Activated naive CD8-positive, alpha-beta T cell treated with anti-CD3 and anti-CD28 coated beads for 36 hours (primary cell): ENCODE results near the gene GLOD4. TPM values are rescaled to one million over a fixed set of nuclear protein-coding genes. Genes with fewer than 3 reads are reported as not detected.
A peak's percentile ranks its signal among the peaks of the same experiment; 100 is the strongest.
"Not testable (repeated sequence)": the region's sequence is repeated elsewhere in the genome, so short reads cannot be mapped to it uniquely, and the experiment has no call there.

ENCODE experiments used
- DNase-seq: peaks from one replicate; pipeline ENCODE4 v3.0.0; 2021
- H3K27ac Mint-ChIP-seq: one replicate; pipeline ENCODE4 v1.8.0; 2022; ENCODE audit warnings: mild to moderate bottlenecking, moderate library complexity, mixed read lengths
- H3K27me3 Mint-ChIP-seq: one replicate; pipeline ENCODE4 v1.8.0; 2022; ENCODE audit warnings: mild to moderate bottlenecking, mixed read lengths
- H3K36me3 Mint-ChIP-seq: one replicate; pipeline ENCODE4 v1.8.0; 2021; ENCODE audit warnings: mild to moderate bottlenecking, mixed read lengths
- H3K4me1 Mint-ChIP-seq: one replicate; pipeline ENCODE4 v1.8.0; 2021; ENCODE audit warnings: mixed read lengths
- H3K4me3 Mint-ChIP-seq: one replicate; pipeline ENCODE4 v1.8.0; 2022; ENCODE audit warnings: mild to moderate bottlenecking, moderate library complexity, mixed read lengths
- H3K9me3 Mint-ChIP-seq: one replicate; pipeline ENCODE4 v1.8.0; 2022; ENCODE audit warnings: mixed read lengths
- total RNA-seq, 2 experiments: library from RNA; stranded (reverse); gene quantifications; one replicate each; pipeline ENCODE4 v1.2.3, GENCODE V29; 2021

GLOD4 gene
- total RNA-seq, 2 experiments from 2014 or later, result 79.0 to 82.0 TPM

GRCh38 chr17:794876-795275, 12.8 kb upstream of the GLOD4 start:
- Mint-ChIP-seq H3K27ac (peak overlapping the region; percentile 12), H3K4me1 (peaks cover 7% of the 10 kb centered on the region), H3K27me3 (no peaks in the 10 kb centered on the region), H3K9me3 (no peaks in the 10 kb centered on the region), H3K36me3 (peaks cover 21% of the 10 kb centered on the region), H3K4me3 (no peak overlapping the region)
- peak; percentile 40 for DNase-seq

- peaks cover 7% of the 10 kb centered on the region for H3K4me1 Mint-ChIP-seq
- H3K27me3 Mint-ChIP-seq, result no peaks in the 10 kb centered on the region
- DNase-seq, result no peak
- peaks cover 21% of the 10 kb centered on the region for H3K36me3 Mint-ChIP-seq
- H3K9me3 Mint-ChIP-seq, result no peaks in the 10 kb centered on the region
- no peak overlapping the region for H3K27ac Mint-ChIP-seq
- no peak overlapping the region for H3K4me3 Mint-ChIP-seq
Measured at GRCh38 chr17:792277-792676, 10.2 kb upstream of the GLOD4 start.

GRCh38 chr17:791829-792228, 9.7 kb upstream of the GLOD4 start:
- Mint-ChIP-seq H3K36me3 (peaks cover 22% of the 10 kb centered on the region), H3K4me3 (no peak overlapping the region), H3K27me3 (no peaks in the 10 kb centered on the region), H3K9me3 (no peaks in the 10 kb centered on the region), H3K4me1 (peaks cover 7% of the 10 kb centered on the region), H3K27ac (no peak overlapping the region)
- no peak for DNase-seq

GRCh38 chr17:790874-791247, 8.8 kb upstream of the GLOD4 start:
- not testable (repeated sequence) for H3K9me3 Mint-ChIP-seq, H3K4me3 Mint-ChIP-seq, DNase-seq, H3K4me1 Mint-ChIP-seq, H3K27me3 Mint-ChIP-seq, H3K27ac Mint-ChIP-seq
- peaks cover 19% of the 10 kb centered on the region for H3K36me3 Mint-ChIP-seq

- not testable (repeated sequence) for H3K27ac Mint-ChIP-seq, DNase-seq, H3K9me3 Mint-ChIP-seq, H3K27me3 Mint-ChIP-seq, H3K4me3 Mint-ChIP-seq
- Mint-ChIP-seq H3K4me1 (peaks cover 12% of the 10 kb centered on the region), H3K36me3 (peaks cover 19% of the 10 kb centered on the region)
Measured at GRCh38 chr17:789931-790873, 8.1 kb upstream of the GLOD4 start.

GRCh38 chr17:789160-789840, 7.2 kb upstream of the GLOD4 start:
- Mint-ChIP-seq H3K27me3 (no peaks in the 10 kb centered on the region), H3K36me3 (peaks cover 17% of the 10 kb centered on the region), H3K9me3 (no peaks in the 10 kb centered on the region), H3K4me1 (peaks cover 14% of the 10 kb centered on the region), H3K4me3 (no peak overlapping the region), H3K27ac (no peak overlapping the region)
- no peak for DNase-seq

GRCh38 chr17:788551-788950, 6.5 kb upstream of the GLOD4 start:
- Mint-ChIP-seq H3K36me3 (peaks cover 22% of the 10 kb centered on the region), H3K27ac (no peak overlapping the region), H3K9me3 (no peaks in the 10 kb centered on the region), H3K27me3 (no peaks in the 10 kb centered on the region), H3K4me1 (peaks cover 21% of the 10 kb centered on the region), H3K4me3 (no peak overlapping the region)
- no peak for DNase-seq

GRCh38 chr17:787641-788221, 5.7 kb upstream of the GLOD4 start:
- Mint-ChIP-seq H3K36me3 (peaks cover 27% of the 10 kb centered on the region), H3K9me3 (no peaks in the 10 kb centered on the region), H3K4me3 (no peak overlapping the region), H3K27me3 (no peaks in the 10 kb centered on the region), H3K4me1 (peaks cover 27% of the 10 kb centered on the region), H3K27ac (no peak overlapping the region)
- no peak for DNase-seq

- H3K27ac Mint-ChIP-seq, H3K9me3 Mint-ChIP-seq, H3K27me3 Mint-ChIP-seq, DNase-seq, H3K4me3 Mint-ChIP-seq: not testable (repeated sequence)
- H3K36me3 Mint-ChIP-seq, result peaks cover 20% of the 10 kb centered on the region
- peaks cover 30% of the 10 kb centered on the region for H3K4me1 Mint-ChIP-seq
Measured at GRCh38 chr17:785901-786300, 3.8 kb upstream of the GLOD4 start.

- no peak for DNase-seq
- H3K27me3 Mint-ChIP-seq, result no peaks in the 10 kb centered on the region
- peaks cover 34% of the 10 kb centered on the region for H3K4me1 Mint-ChIP-seq
- peaks cover 20% of the 10 kb centered on the region for H3K36me3 Mint-ChIP-seq
- H3K27ac Mint-ChIP-seq, result peak overlapping the region; percentile 17
- no peaks in the 10 kb centered on the region for H3K9me3 Mint-ChIP-seq
- peak overlapping the region; percentile 96 for H3K4me3 Mint-ChIP-seq
Measured at GRCh38 chr17:784143-784542, 2.1 kb upstream of the GLOD4 start.

- Mint-ChIP-seq H3K27me3 (no peaks in the 10 kb centered on the region), H3K36me3 (peaks cover 37% of the 10 kb centered on the region), H3K4me1 (peaks cover 36% of the 10 kb centered on the region), H3K9me3 (no peaks in the 10 kb centered on the region), H3K4me3 (no peak overlapping the region), H3K27ac (no peak overlapping the region)
- DNase-seq, result no peak
Measured at GRCh38 chr17:778096-778495, 4.0 kb downstream of the GLOD4 start.

- no peak for DNase-seq
- Mint-ChIP-seq H3K4me1 (peaks cover 31% of the 10 kb centered on the region), H3K9me3 (no peaks in the 10 kb centered on the region), H3K36me3 (peaks cover 47% of the 10 kb centered on the region), H3K27me3 (no peaks in the 10 kb centered on the region), H3K4me3 (peak overlapping the region; percentile 5), H3K27ac (peak overlapping the region; percentile 86)
Measured at GRCh38 chr17:774313-774584, 7.8 kb downstream of the GLOD4 start.

GRCh38 chr17:773467-774312, 8.4 kb downstream of the GLOD4 start:
- Mint-ChIP-seq H3K27ac (peak overlapping the region; percentile 86), H3K36me3 (peaks cover 51% of the 10 kb centered on the region), H3K9me3 (no peaks in the 10 kb centered on the region), H3K4me3 (peak overlapping the region; percentile 5), H3K27me3 (no peaks in the 10 kb centered on the region), H3K4me1 (peaks cover 29% of the 10 kb centered on the region)
- DNase-seq, result peak; percentile 33

GRCh38 chr17:773016-773415, 9.1 kb downstream of the GLOD4 start:
- H3K4me1 Mint-ChIP-seq, result peaks cover 25% of the 10 kb centered on the region
- H3K9me3 Mint-ChIP-seq, result no peaks in the 10 kb centered on the region
- peaks cover 52% of the 10 kb centered on the region for H3K36me3 Mint-ChIP-seq
- no peak overlapping the region for H3K27ac Mint-ChIP-seq
- no peak for DNase-seq
- no peaks in the 10 kb centered on the region for H3K27me3 Mint-ChIP-seq
- H3K4me3 Mint-ChIP-seq, result no peak overlapping the region

- H3K36me3 Mint-ChIP-seq, result peaks cover 33% of the 10 kb centered on the region
- no peaks in the 10 kb centered on the region for H3K27me3 Mint-ChIP-seq
- no peaks in the 10 kb centered on the region for H3K9me3 Mint-ChIP-seq
- no peak overlapping the region for H3K27ac Mint-ChIP-seq
- no peak overlapping the region for H3K4me3 Mint-ChIP-seq
- no peaks in the 10 kb centered on the region for H3K4me1 Mint-ChIP-seq
- DNase-seq, result no peak
Measured at GRCh38 chr17:767076-767475, 15.0 kb downstream of the GLOD4 start.
